Stimulated activated CD8-positive, alpha-beta memory T cell treated with anti-CD3 and anti-CD28 coated beads, Interleukin-7, amount 100 ng/mL, for 24 hours (primary cell): ENCODE measurements around the gene PNPLA7.
A peak's percentile ranks its signal among the peaks of the same experiment; 100 is the strongest.

ENCODE experiments used
- DNase-seq: peaks from one replicate; pipeline ENCODE4 v3.0.0-alpha.2; 2020; ENCODE audit warnings: low read depth

The PNPLA7 gene

DNA sequence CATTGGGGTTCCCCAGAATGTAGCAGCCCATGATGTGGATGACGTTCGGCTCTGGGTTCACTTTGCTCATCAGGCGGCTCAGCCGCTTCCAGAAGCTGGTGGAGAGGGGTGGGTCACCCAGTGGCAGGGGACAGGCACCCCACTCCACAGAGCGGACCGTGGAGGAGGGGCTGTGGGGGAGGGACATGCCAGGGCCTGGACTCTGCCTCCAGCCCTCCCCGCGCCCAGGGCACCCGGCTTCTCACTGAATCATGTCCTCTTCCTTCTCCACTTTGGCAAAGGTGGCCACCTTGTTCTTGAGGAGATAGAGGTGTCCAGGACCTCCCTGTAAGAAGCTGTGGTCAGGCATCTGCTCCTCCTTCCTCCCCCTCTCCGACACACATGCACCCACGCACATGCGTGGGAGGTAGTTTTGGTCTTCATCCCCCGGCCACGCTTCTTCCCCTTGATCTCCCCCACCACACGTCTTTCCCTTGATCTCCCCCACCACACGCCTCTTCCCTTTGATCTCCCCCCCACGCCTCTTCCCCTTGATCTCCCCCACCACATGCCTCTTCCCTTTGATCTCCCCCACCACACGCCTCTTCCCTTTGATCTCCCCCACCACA is 100.2 kb downstream of the PNPLA7 start:
- no peak for DNase-seq

DNA sequence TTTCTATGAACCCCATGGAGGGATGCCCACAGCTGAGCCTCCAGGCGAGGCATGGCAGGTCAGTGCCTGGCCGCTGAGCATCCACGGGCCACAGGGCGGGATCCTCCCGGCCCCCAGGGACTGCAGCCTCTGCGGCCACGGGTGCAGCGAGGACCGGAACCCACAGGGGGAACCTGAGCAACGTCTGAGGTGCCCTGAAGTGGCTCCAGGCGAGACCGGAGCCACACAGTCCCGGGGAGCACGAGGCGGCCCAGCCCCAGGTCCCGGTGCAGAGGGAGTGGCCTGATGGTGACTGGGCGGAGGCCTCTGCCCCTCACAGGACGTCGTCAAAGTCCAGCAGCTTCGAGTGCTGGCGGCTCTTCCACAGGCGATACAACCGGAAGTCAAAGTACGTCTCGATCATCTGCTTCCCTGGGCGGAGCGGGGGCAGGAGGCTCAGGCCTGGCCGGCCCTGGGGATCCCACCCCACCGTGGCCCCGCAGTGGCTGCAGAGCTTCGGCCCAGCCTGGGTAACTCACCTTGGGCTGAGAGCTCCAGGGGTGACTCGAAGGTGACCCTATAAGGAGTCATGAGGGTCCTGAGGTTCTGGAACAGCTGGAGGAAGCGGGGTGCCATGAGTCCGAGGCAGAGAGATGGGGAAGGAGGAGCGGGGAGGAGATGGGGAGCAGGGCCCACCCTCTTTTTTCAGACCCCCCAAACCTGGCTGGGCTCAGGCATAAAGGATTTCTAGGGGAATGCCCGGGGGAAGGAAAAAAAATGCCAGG is 100.9 kb downstream of the PNPLA7 start:
- no peak for DNase-seq

- no peak for DNase-seq
These were observed 101.6 kb downstream of the PNPLA7 start for GRCh38 chr9:137448602-137448962.

DNA sequence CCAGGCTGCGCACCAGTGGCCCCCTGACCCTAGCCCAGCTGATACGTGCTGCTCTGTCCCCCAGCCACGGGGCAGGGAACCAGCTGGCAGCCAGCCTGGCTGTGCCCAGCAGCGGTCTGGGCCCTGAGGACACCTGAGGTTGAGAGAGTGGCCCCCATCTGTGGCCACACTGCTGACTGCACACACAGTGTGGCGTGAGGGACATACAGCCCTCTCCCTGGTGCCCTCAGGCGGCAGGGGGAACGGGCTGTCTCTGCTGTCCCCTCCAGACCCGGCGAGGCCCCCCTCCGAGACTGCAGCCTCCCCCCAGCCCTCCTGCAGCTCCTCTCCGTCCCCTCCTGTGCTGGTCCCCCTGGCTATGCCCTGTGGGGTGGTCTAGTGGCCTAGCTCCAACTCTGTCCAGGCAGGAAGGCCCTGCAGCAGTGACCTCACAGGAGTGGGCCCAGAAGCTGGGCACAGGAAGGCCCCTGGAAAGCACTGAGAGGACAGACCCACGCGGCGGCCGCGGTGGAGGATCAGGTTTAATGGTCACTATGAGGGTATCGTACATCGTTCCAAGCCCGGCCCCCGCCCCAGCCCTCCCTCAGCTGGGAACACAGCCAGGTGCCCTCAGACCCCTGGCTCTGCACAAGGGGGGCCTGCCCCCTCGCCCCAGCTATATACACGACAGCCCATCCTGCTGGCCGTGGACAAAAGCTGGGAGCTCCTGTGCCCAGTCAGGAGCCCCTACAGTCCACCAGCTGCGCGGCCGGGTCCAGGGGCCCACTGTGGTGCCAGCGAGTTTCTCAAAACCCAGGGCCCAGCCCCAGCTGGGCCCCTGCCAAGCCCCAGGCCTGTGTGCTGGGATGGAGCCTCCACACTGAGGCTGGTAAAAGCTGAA is 102.2 kb downstream of the PNPLA7 start:
- DNase-seq = no peak

GRCh38 chr9:137446851-137447471 is 103.2 kb downstream of the PNPLA7 start:
- DNase-seq = no peak

DNA sequence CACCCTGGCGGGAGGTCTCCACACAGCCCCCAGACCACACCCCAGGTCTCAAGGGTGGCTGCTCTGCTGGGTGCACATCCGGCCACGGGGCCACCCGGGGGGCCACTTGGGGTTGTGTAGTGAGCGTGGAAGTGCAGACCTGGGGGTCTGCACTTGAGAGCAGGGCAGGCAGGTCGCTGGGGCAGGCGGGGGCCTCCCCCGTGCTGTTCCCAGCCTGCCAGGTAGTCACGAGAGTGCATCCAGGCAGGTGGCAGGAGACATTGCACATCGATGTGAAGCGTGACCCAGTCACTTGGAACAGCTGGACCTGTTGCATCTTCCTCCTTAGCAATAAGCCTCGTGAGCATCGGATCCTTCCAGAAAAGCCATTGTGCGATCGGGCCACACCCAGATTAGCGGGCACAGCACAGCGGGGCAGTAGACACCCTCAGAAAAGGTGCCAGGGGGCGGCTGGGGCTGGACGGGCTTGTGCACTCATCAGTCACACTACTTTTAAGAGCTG is 104.2 kb downstream of the PNPLA7 start:
- no peak for DNase-seq

- DNase-seq = peak; percentile 80
These were observed 104.9 kb downstream of the PNPLA7 start for GRCh38 chr9:137445275-137445807.

DNA sequence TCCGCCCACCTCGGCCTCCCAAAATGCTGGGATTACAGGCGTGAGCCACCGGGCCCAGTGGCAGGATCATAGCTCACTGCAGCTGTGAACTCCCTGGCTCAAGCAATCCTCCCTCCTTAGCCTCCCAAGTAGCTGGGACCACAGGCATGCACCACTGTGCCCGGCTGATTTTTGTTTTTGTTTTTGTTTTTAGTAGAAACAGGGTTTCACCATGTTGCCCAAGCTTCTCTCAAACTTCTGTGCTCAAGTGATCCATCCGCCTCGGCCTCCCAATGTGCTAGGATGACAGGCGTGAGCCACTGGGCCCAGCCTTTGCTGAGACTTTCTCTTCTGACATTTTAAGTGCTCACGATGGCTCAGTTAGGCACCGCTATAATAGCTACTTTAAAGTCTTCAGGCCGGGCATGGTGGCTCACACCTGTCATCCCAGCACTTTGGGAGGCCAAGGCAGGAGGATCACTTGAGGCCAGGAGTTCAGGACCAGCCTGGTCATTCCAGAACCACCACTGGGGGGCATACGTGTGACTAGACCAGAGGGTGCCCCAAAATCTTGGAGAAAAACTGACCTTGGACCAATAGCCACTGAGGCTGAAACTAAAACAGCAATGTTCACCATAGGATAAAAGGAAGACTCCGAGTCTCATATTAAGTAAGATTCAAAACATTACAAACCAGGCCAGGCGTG is 106.0 kb downstream of the PNPLA7 start:
- no peak for DNase-seq

GRCh38 chr9:137441935-137442321 is 108.3 kb downstream of the PNPLA7 start:
- no peak for DNase-seq

GRCh38 chr9:137441289-137441934 is 108.8 kb downstream of the PNPLA7 start, which contains the start of gene ENTPD8:
TSS of gene ENTPD8 (minus strand) at chr9:137441357. CDS start at chr9:137438285, 3,072 bp downstream.
- DNase-seq = no peak

GRCh38 chr9:137439158-137439714 is 111.0 kb downstream of the PNPLA7 start:
- no peak for DNase-seq

DNA sequence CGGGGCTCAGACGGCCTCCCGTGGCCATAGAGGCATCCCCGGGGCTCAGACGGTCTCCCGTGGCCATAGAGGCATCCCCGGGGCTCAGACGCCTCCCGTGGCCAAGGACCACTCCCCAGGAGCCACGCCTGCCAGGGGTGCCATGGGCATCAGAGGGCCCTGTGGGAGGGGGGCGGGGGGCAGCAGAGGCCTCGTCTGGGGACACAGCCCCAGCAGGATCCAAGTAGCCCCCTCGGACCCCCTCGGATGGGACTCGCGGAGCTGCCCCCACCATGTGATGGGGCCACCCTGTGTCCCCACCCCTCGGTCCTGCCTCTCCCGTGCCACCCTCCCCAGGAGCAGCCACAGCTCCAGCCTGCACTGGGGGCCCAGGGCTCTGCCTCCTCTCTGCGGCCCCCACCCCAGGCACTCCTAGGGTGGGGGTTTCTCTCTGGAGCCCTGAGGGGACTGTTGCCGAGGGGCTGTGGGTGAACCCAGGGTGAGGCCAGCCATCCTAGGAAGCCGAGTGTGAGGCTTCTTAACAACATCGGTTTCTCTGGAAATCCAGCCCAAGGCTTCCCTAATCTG is 111.5 kb downstream of the PNPLA7 start:
- DNase-seq = no peak

DNA sequence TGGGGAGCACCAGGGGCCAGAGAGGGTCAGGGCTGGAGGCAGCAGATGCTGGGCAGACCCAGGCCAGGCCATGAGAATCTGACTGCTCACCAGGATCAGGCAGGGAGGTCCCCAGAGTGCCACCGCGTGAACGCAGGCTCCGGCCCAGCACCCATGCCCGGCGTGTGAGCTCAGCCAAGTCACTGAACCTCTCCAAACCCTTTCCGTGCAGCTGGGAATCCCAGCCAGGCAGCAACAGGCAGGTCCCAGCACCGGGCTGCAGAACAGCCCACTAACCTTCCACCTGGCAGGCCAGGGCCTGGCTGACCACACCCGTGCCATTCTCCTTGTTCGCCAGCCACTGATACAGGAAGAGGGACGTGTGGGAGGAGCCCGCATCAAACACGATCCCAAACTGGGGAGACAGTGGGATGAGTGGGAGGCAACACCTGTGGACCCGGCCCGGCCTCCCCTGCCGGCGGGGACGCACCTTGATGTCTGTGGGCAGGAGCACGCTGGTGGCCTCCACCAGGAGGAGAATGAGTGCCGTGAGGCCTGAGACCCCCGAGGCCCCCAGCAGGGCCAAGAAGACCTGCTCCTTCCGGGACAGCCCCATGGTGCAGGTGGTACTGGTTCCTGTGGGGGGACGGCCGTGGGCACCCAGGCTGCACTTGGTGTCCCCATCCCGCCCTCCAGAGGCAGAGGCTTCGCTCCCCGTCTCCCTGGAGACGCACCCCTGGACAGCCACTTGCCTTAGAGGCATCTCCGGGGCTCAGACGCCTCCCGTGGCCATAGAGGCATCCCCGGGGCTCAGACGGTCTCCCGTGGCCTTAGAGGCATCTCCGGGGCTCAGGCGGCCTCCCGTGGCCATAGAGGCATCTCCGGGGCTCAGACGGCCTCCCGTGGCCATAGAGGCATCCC is 112.3 kb downstream of the PNPLA7 start:
- DNase-seq = no peak

GRCh38 chr9:137436761-137437600 is 113.2 kb downstream of the PNPLA7 start:
- no peak for DNase-seq

DNA sequence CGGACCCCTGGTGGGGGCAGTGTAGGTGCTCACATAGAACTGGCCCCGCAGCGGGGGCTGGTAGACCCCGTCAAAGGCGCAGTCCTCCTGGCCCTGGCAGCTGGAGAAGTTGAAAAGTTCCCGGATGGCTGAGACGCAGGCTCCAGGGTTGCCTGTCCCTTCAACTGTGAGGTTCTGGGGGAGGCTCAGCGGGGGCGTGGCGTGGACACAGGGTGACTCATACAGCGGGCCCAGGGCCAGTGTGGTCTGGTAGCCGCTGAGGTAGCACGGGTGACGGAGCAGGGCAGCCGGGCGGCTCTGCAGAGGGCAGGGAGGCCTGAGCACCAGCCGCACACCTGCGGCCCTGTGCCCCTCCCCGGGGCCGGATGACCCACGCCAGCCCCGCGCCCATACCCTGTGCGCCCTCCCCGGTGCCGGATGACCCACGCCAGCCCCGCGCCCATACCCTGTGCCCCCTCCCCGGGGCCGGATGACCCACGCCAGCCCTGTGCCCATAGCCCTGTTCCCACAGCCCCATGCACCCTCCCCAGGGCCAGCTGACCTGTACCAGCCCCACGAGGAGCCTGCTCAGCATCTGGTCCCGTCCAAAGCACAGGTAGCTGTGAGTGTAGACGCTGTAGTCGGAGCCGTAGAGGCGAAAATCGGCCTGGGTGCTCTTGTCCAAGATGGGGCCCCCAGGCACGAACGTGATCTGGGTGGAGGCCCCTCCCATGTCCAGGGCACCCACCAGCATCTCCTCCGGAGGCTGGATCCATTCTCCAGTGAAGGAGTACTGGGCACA is 114.0 kb downstream of the PNPLA7 start:
- no peak for DNase-seq

GRCh38 chr9:137435381-137435891 is 114.8 kb downstream of the PNPLA7 start:
- DNase-seq = no peak
